Activated naive CD4-positive, alpha-beta T cell treated with anti-CD3 and anti-CD28 coated beads, Interleukin-2, amount 50 U/mL, for 72 hours (primary cell): Measurements from ENCODE around the gene MBD3L2. TPM values are rescaled to one million over a fixed set of nuclear protein-coding genes. Genes with fewer than 3 reads are reported as not detected.
"Not testable (repeated sequence)": the region's sequence is repeated elsewhere in the genome, so short reads cannot be mapped to it uniquely, and the experiment has no call there.

Source experiments
- ATAC-seq, 2 donors: fragments of 150-1000 bp; cut with Tn5 transposase; 2 replicates each; pipeline ENCODE4 v1.10.0; 2021; ENCODE audit warnings: mild to moderate bottlenecking in 2 of 2, moderate library complexity in 2 of 2
- DNase-seq, 2 donors: peaks; one replicate each; pipeline ENCODE4 v3.0.0; 2021 to 2022; ENCODE audit warnings: low spot score in 2 of 2
- H3K27ac Mint-ChIP-seq, 2 donors: one replicate each; pipeline ENCODE4 v1.8.0; 2022; ENCODE audit warnings: mild to moderate bottlenecking in 2 of 2, mixed read lengths in 2 of 2
- H3K36me3 Mint-ChIP-seq, 2 donors: one replicate each; pipeline ENCODE4 v1.8.0; 2022; ENCODE audit warnings: mixed read lengths in 2 of 2
- H3K9me3 Mint-ChIP-seq, 2 donors: one replicate each; pipeline ENCODE4 v1.8.0; 2022; ENCODE audit warnings: mixed read lengths in 2 of 2
- total RNA-seq, 2 donors: library from RNA; stranded (reverse); gene quantifications; one replicate each; pipeline ENCODE4 v1.2.3, GENCODE V29; 2022

MBD3L2 gene
- total RNA-seq, result not detected

GRCh38 chr19:7049021-7049420 lies at the start of gene MBD3L2:
Gene MBD3L2, plus strand, starts transcription at chr19:7049321. Its CDS starts 53 bp downstream, at chr19:7049374.
- not testable (repeated sequence) for H3K9me3 Mint-ChIP-seq, DNase-seq, ATAC-seq, H3K36me3 Mint-ChIP-seq, H3K27ac Mint-ChIP-seq

DNA sequence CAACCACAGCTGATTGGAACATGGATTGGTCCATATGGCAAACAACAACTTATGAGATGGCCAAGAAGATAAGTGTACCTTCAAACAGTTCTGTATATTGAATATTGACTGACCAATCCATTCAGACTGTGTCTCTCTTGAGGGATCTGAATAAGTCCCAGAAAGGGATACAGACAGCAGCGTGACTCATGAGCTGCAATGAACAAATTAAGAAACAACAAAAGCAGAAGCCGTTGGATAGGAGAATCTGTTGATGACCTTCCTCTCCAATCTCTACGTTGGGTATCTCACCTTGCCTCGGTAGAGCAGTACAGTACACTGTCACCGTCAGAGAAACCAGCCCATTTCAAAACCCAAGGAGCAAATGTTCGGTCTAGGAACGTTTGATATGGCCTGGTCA lies 49.2 kb upstream of the MBD3L2 start:
- no peak for ATAC-seq
- no peak overlapping the region for H3K27ac Mint-ChIP-seq
- H3K9me3 Mint-ChIP-seq, result peaks cover 7% of the 10 kb centered on the region in 2 donors
- peaks cover 16 to 22% of the 10 kb centered on the region in 2 donors for H3K36me3 Mint-ChIP-seq
- DNase-seq, result no peak

DNA sequence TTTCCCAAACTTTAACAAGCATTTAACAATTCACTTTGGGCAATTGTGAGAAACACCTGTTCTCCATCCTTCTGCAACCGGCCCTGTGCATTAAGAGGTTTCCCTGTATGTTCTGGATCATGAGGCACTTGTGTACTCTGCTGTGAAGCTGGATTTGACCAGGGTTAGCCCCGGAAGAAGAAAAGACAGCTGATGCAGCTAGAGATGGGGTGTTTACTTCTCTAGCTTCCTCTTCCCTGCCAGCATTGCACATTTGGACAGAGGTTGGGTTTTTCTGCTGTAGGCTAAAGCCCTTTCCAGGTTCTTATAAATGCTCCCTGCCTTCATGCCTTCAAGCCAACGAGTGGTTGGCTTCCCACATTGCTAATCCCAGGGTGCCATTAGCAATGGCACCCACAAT lies 48.8 kb upstream of the MBD3L2 start:
- ATAC-seq, result no peak
- peaks cover 12 to 18% of the 10 kb centered on the region in 2 donors for H3K36me3 Mint-ChIP-seq

DNA sequence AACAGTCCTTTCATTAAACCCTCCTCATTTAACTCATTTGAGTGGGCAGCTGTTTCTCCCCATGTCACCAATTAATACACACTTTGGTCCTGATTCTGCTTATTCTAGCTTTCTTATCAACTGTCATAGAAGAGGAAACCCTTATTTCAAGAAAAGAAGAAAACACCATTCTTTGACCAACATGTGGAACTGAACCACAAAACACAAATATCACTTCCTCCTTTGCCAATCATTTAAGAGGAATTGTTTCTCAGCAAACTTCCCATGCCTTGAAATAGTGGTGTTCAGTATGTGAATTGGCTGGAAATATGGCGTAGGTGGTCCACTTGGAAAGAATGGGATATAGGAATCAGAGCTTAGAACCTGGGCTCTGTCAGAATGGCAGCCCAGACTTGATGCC lies 48.3 kb upstream of the MBD3L2 start:
- ATAC-seq, result no peak
- Mint-ChIP-seq H3K36me3 (peaks cover 8 to 14% of the 10 kb centered on the region in 2 donors), H3K27ac (no peak overlapping the region), H3K9me3 (no peaks in the 10 kb centered on the region)
- no peak for DNase-seq

More for the DNA sequence above, 48.8 kb upstream of the MBD3L2 start:
- Mint-ChIP-seq H3K27ac (no peak overlapping the region), H3K9me3 (peaks cover 3% of the 10 kb centered on the region in 2 donors)
- DNase-seq, result no peak

DNA sequence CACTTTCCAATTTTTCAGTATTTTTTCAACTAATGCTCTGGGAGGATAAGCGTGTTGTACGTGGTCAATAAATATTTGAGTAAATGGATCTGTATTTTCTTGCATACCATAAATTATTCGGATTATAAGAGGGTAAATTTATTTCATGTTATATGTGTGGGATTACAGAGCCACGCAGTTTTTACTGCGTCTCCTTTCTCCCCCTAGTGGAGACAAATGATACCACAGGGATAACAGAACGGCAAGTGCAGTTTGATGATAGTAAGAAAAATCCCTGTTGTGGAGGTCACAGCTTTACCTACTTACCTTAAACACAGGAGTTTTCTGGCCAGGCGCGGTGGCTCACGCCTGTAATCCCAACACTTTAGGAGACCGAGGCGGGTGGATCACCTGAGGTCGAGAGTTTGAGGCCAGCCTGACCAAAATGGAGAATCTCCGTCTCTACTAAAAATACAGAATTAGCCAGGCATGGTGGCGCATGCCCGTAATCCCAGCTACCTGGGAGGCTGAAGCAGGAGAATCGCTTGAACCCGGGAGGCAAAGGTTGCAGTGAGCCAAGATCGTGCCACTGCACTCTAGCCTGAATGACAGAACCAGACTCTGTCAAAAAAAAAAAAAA lies 44.7 kb upstream of the MBD3L2 start:
- no peaks in the 10 kb centered on the region for H3K36me3 Mint-ChIP-seq
- ATAC-seq, result peak; percentile 59 to 67
- peaks cover 0 to 4% of the 10 kb centered on the region in 2 donors for H3K9me3 Mint-ChIP-seq
- no peak overlapping the region for H3K27ac Mint-ChIP-seq
- peak in 1 of 2 donors; percentile 47 for DNase-seq

- Mint-ChIP-seq H3K27ac (no peak overlapping the region), H3K36me3 (peaks cover 0 to 3% of the 10 kb centered on the region in 2 donors)
- DNase-seq, result no peak
These were observed 42.9 kb upstream of the MBD3L2 start for GRCh38 chr19:7006135-7006704.

DNA sequence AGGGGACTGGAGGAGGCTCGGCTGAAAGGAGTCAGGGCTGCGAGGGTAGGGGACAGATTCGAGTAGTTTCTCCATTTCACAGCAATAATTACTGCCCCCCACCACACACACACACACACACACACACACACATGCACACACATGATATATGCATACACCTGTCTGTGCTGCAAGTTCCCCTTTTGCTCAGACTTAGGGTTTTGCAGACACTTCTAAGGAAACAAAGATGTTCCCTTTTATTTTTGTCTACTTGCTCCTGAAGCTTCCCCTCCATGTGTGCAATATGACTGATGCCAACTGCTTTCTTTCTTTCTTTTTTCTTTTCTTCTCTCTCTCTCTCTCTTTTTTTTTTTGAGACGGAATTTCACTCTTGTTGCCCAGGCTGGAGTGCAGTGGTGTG lies 41.3 kb upstream of the MBD3L2 start:
- Mint-ChIP-seq H3K27ac (no peak overlapping the region), H3K36me3 (peaks cover 0 to 6% of the 10 kb centered on the region in 2 donors), H3K9me3 (peaks cover 0 to 8% of the 10 kb centered on the region in 2 donors)
- no peak for ATAC-seq
- DNase-seq, result no peak

More at GRCh38 chr19:7006135-7006704, 42.9 kb upstream of the MBD3L2 start:
- peaks cover 0 to 7% of the 10 kb centered on the region in 2 donors for H3K9me3 Mint-ChIP-seq
- ATAC-seq, result no peak

DNA sequence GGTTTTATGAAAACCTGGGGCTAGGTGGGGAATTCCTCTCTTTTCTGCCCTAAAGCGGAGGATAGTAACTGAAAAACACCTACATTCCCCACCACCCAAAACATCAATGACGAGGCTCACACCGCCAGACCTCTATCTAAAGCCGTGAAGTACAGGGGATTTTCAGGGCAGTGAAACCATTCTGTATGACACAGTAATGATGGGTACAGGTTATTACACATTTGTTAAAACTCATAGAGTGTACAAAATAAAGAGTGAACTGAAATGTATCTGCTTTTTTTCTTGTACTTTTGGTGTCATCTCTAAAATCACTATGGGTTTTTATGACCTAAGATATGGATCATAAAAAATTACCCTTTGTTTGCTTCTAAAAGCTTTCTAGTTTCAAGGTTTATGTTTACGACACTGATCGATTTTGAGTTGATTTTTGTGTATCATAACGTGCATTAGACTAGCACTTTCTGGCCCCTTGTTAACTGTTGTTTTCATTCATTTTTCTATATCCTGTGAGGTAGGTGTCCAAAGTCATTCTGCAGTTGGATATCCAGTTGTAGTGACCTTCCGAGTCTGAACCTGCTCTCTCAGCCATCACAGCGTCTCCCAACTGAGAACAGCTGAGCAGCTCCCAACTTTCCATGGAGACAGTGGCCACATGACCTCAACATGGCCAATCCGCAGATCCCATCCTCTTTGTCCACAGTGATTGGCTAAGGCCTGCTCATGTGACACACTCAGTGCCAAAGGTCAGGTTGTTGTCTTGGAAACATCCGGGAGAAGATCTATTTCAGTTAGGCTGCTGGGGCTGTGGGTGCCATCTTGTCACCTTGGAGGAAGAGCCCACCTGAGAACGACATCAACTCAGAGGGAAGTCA lies 38.2 kb upstream of the MBD3L2 start:
- Mint-ChIP-seq H3K9me3 (peaks cover 0 to 8% of the 10 kb centered on the region in 2 donors), H3K36me3 (peaks cover 0 to 6% of the 10 kb centered on the region in 2 donors), H3K27ac (peak overlapping the region in 1 of 2 donors; percentile 9)
- ATAC-seq (peak; percentile 84 to 90), DNase-seq (peak in 1 of 2 donors; percentile 3)

- Mint-ChIP-seq H3K27ac (no peak overlapping the region), H3K36me3 (peaks cover 0 to 6% of the 10 kb centered on the region in 2 donors), H3K9me3 (peaks cover 0 to 4% of the 10 kb centered on the region in 2 donors)
- DNase-seq (peak in 1 of 2 donors; percentile 6), ATAC-seq (peak; percentile 51 to 70)
These were observed 35.4 kb upstream of the MBD3L2 start for GRCh38 chr19:7013678-7014077.

DNA sequence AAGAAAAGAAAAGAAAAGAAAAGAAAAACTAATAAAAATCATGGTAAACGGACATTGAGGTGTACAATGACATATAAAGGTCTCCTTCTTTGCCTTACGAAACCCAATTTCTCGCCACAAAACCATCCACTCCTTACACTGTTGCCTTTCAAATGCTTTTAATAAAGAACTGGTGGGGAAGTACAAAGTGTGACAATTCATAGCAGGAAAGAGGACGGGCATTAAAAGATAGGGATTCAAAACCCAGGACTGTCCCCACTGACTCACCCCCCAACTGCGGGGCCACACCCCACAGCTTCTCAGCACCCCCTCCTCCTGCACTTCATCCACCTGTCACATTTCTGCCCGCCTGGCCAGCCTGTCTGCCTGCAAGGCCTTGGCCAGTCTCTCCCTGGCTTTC lies 30.3 kb upstream of the MBD3L2 start:
- Mint-ChIP-seq H3K9me3 (no peaks in the 10 kb centered on the region), H3K36me3 (no peaks in the 10 kb centered on the region), H3K27ac (no peak overlapping the region)
- no peak for ATAC-seq
- no peak for DNase-seq

DNA sequence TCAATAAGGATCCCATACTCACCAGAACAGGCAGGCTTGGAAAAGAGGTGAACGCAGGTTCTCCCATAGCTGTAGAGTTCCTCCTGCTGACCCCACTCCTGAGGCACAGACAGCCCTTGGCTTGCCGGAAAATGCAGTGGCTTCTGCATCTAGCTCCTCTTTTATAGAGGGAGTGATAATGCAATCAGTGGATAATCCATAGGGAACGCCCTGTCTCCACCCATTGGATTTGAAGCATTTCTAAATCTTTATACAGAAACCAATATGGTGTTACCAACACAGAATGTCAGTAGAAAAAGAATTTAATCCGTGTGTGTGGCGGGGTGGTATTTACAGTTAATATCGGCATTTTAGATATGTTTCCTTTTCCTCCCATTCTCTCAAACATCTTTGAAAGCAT lies 27.8 kb upstream of the MBD3L2 start, which contains the start of gene MBD3L2B:
MBD3L2B (minus strand) TSS at position 101 of the 400 bp plus-strand sequence; CDS start at position 67, 34 bp downstream.
- not testable (repeated sequence) for DNase-seq, ATAC-seq, H3K9me3 Mint-ChIP-seq, H3K27ac Mint-ChIP-seq, H3K36me3 Mint-ChIP-seq

DNA sequence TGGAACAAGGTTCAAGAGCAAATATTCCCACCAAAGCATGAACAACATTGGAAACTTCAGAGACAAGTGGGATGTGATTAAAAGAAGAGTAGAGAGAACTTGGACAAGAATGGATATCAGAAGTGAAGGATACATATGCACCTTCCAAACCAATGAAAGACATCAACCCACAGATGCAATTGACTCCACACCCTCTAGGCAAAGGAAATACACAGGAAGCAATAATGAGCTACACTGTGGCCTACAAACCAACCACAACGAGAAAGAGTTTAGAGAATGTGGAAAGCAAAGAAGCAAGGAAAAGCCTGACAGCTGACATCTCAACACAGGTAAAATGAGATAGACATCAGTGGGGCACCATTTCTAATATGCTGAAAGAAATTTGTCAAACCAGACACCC lies 20.3 kb upstream of the MBD3L2 start:
- not testable (repeated sequence) for H3K27ac Mint-ChIP-seq, H3K9me3 Mint-ChIP-seq, H3K36me3 Mint-ChIP-seq, DNase-seq
- ATAC-seq, result peak; percentile 32 to 44

GRCh38 chr19:7030278-7030677 lies 18.8 kb upstream of the MBD3L2 start, which contains the start of gene MBD3L5:
Gene MBD3L5, plus strand, starts transcription at chr19:7030578. Its CDS starts 34 bp downstream, at chr19:7030612.
- ATAC-seq, H3K9me3 Mint-ChIP-seq, H3K27ac Mint-ChIP-seq, H3K36me3 Mint-ChIP-seq, DNase-seq: not testable (repeated sequence)

DNA sequence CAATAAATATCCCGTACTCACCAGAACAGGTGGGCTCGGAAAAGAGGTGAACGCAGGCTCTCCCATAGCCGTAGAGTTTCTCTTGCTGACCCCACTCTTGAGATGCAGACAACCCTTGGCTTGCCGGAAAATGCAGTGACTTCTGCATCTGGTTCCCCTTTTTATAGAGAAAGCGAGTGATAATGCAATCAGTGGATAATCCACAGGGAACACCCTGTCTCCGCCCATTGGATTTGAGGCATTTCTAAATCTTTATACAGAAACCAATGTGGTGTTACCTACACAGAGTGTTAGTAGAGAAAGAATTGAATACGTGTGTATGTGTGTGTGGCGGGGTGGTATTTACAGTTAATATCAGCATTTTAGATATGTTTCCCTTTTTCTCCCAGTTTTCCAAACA lies 9.0 kb upstream of the MBD3L2 start, which contains the start of gene MBD3L4:
MBD3L4 (minus strand) TSS at position 101 of the 400 bp plus-strand sequence; CDS start at position 66, 35 bp downstream.
- ATAC-seq, H3K36me3 Mint-ChIP-seq, H3K9me3 Mint-ChIP-seq, DNase-seq, H3K27ac Mint-ChIP-seq: not testable (repeated sequence)

DNA sequence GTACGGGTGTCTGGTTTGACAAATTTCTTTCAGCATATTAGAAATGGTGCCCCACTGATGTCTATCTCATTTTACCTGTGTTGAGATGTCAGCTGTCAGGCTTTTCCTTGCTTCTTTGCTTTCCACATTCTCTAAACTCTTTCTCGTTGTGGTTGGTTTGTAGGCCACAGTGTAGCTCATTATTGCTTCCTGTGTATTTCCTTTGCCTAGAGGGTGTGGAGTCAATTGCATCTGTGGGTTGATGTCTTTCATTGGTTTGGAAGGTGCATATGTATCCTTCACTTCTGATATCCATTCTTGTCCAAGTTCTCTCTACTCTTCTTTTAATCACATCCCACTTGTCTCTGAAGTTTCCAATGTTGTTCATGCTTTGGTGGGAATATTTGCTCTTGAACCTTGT lies 7.6 kb upstream of the MBD3L2 start:
- not testable (repeated sequence) for H3K36me3 Mint-ChIP-seq, ATAC-seq

GRCh38 chr19:7051421-7051820 lies 2.3 kb downstream of the MBD3L2 start:
- H3K36me3 Mint-ChIP-seq, DNase-seq, ATAC-seq, H3K27ac Mint-ChIP-seq, H3K9me3 Mint-ChIP-seq: not testable (repeated sequence)

More for the DNA sequence above, 7.6 kb upstream of the MBD3L2 start:
- H3K27ac Mint-ChIP-seq, H3K9me3 Mint-ChIP-seq, DNase-seq: not testable (repeated sequence)

DNA sequence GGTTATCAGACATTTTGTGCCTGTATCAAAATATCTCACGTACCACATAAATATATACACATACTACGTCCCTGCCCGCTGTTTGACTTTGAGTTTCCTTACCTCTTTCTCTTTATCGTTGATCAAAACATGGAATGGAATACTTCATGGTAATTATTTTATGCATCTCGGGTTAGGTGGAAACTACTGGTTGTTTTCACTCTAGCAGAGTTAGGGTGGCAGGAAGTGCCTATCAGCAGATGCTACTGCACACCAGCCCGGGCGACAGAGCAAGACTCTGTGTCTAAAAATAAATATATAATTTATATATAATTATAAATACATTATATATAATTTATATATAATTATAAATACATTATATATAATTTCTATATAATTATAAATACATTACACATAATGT lies 3.8 kb downstream of the MBD3L2 start:
- DNase-seq, result peak in 1 of 2 donors; percentile 1
- not testable (repeated sequence) for H3K9me3 Mint-ChIP-seq, H3K36me3 Mint-ChIP-seq, H3K27ac Mint-ChIP-seq
- peak in 1 of 2 donors; percentile 37 for ATAC-seq
